VCaP (cell line): Measurements from ENCODE around the gene ISOC1.

ENCODE experiments used
- H3K27ac ChIP-seq: fragments of 450-650 bp; 2 replicates; pipeline ENCODE4 v1.5.1; 2017
- CTCF ChIP-seq: fragments of 450-650 bp; conservative IDR thresholded peaks from 2 replicates; pipeline ENCODE4 v1.5.1; 2017; ENCODE audit warnings: mild to moderate bottlenecking, moderate library complexity

The ISOC1 gene

GRCh38 chr5:129114539-129115193 is 20.1 kb downstream of the ISOC1 start:
- no peak for TF ChIP-seq CTCF
- H3K27ac ChIP-seq, result no peak overlapping the region

- no peak for TF ChIP-seq CTCF
- H3K27ac ChIP-seq, result no peak overlapping the region
These were observed 21.1 kb downstream of the ISOC1 start for GRCh38 chr5:129115680-129116079.

GRCh38 chr5:129116797-129117196 is 22.2 kb downstream of the ISOC1 start:
- no peak overlapping the region for H3K27ac ChIP-seq
- TF ChIP-seq CTCF, result no peak

- no peak for TF ChIP-seq CTCF
- no peak overlapping the region for H3K27ac ChIP-seq
These were observed 23.9 kb downstream of the ISOC1 start for GRCh38 chr5:129118405-129118804.

GRCh38 chr5:129118826-129119225 is 24.3 kb downstream of the ISOC1 start:
- H3K27ac ChIP-seq, result no peak overlapping the region
- TF ChIP-seq CTCF, result no peak

GRCh38 chr5:129120158-129120581 is 25.6 kb downstream of the ISOC1 start:
- no peak for TF ChIP-seq CTCF
- no peak overlapping the region for H3K27ac ChIP-seq

GRCh38 chr5:129122560-129122959 is 28.0 kb downstream of the ISOC1 start:
- no peak for TF ChIP-seq CTCF
- no peak overlapping the region for H3K27ac ChIP-seq
